ENCODE results near the gene GLDC.

- TF ChIP-seq CTCF (conservative IDR thresholded peaks at IDR 0.05) (no peak), ZFX (IDR thresholded peaks at IDR 0.05) (no peak)
Measured at GRCh38 chr9:6484210-6484609, 161.3 kb downstream of the GLDC start.
